Erythroblast (primary cell): Measurements from ENCODE around the gene AGAP6.
"Not testable (repeated sequence)": the region's sequence is repeated elsewhere in the genome, so short reads cannot be mapped to it uniquely, and the experiment has no call there.

Experiments
- GATA1 ChIP-seq: IDR thresholded peaks from 2 replicates; pipeline ENCODE4 v1.6.1; 2011; ENCODE audit warnings: low read depth, mild to moderate bottlenecking, control low read depth, low read length, moderate library complexity
- POLR2A ChIP-seq: IDR thresholded peaks from 2 replicates; pipeline ENCODE4 v1.6.1; 2011; ENCODE audit warnings: mild to moderate bottlenecking, low read length

- TF ChIP-seq POLR2A, GATA1: not testable (repeated sequence)
Measured at GRCh38 chr10:49972094-49972493, 16.1 kb upstream of the AGAP6 start.
